GM18907 (cell line): ENCODE measurements around the gene LOXL3.

ENCODE experiments used
- ATAC-seq: cut with Tn5 transposase; IDR thresholded peaks from one replicate; pipeline ENCODE4 v1.9.1; 2021; ENCODE audit warnings: mild to moderate bottlenecking, moderate library complexity; ENCODE audit not compliant: unreplicated experiment

Gene LOXL3

DNA sequence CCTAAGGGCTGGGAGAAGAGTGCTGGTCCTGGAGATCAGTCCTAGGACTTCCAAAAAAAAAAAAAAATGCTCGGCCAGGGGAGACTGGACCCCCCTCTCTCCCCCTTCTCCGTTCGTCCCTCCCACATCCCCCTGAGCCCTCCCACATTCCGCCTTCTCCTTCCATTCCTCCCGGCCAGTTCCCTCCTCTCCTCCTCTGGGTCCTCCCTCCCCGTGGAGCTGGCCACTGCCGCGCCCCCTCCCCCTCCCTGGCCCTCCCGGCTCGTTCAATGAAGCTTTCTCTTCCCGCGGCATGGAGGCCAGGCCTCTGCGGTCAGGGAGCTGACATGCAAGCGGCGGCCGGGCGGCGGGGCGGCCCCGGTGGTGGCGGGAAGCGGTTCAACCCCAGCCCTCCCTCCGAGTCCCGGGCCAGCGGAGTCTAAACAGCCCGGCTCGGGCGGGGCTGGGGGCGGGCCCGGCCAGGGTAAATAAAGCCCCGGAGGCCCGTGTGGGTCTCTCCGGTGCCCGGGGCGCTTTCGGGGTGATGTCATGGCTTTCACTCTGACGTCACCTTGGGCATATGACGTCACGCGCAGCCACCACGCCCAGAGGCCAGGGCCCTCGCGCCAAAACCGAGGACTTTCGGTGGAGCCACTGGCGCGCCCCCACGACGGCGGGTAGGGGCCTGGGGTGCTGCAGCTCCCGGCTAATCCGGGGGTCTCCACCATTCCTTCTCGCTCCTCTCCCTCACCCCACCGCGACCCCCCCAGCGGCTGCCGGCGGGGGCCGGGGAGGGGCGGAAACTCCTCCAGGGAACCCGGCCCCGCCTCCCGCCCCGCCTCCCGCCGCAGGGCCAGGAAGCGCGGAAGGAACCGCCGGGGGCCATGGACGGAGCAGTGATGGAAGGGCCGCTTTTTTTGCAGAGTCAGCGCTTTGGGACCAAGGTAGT is at the start of gene LOXL3, which contains the start of gene DOK1:
TSS of gene LOXL3 (minus strand) at position 51 of the 928 bp plus-strand sequence. CDS start 1,308 bp downstream, outside the sequence.
TSS of gene DOK1 (plus strand) at position 829 of the 928 bp plus-strand sequence. CDS start at position 864, 35 bp downstream.
- peak; percentile 61 for ATAC-seq

- no peak for ATAC-seq
Measured at GRCh38 chr2:74602586-74603281, 49.0 kb upstream of the LOXL3 start.

GRCh38 chr2:74599676-74600075 is 45.9 kb upstream of the LOXL3 start:
- ATAC-seq = no peak

DNA sequence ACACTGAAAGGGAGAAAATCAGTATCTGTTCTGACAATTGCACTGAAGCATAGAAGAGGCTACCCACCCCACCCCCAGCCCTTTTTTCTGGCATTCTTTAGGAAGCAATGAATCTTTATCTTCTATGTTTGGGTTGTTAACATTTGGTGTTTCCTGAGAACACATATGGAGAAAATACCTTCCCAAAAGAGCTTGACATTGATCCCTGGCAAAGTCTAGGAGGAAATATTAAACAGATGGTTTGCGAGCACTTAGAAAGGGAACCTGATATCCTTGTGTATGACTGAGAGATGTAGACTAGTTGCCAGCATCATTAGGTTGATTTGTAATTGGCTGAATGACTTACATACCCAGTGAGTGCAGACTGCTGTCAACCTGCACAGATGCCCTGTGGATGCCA is 43.7 kb upstream of the LOXL3 start:
- ATAC-seq = no peak

GRCh38 chr2:74596584-74596983 is 42.8 kb upstream of the LOXL3 start:
- no peak for ATAC-seq

DNA sequence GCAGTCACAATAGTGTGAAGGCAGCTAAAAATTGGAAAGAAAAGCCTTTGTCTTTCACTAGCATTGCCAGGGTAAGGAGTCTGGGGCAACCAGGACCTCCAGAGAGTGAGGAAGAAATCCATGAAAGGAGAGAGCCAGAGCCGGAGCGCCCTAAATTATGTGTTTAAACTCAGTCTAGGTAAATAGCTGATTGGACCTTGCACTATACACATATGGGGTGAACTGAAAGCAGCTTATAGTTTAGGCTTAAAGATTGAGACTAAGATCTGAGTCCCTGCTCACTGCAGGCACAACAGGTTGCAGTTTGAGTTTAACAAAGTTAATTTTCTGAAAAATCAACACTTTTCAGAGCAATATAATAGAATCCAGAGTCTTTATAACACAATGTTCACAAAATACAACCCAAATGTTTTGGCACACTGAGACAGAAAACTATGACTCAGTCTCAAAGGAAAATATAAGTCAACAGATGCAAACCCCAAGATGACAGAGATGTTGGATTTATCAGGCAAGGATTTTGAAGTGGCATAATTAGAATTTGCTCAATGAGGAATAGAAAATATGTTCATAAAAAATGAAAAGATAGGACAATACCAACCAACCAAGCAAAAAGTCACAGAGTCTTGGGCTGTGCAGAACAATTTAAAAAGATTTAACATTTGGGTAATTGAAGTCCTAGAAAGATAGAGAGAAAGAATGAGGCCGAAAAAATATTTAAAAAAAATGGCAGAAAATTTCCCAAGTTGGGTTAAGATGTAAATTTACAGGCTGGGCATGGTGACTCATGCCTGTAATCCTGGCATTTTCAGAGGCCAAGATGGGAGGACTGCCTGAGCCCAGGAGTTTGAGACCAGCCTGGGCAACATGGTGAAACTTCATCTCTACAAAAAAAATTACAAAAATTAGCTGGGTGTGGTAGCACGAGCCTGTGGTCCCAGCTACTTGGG is 40.4 kb upstream of the LOXL3 start:
- no peak for ATAC-seq

GRCh38 chr2:74588664-74589063 is 34.9 kb upstream of the LOXL3 start:
- no peak for ATAC-seq

GRCh38 chr2:74587664-74588277 is 34.0 kb upstream of the LOXL3 start:
- peak; percentile 77 for ATAC-seq

- no peak for ATAC-seq
Measured at GRCh38 chr2:74585406-74586185, 31.9 kb upstream of the LOXL3 start.

DNA sequence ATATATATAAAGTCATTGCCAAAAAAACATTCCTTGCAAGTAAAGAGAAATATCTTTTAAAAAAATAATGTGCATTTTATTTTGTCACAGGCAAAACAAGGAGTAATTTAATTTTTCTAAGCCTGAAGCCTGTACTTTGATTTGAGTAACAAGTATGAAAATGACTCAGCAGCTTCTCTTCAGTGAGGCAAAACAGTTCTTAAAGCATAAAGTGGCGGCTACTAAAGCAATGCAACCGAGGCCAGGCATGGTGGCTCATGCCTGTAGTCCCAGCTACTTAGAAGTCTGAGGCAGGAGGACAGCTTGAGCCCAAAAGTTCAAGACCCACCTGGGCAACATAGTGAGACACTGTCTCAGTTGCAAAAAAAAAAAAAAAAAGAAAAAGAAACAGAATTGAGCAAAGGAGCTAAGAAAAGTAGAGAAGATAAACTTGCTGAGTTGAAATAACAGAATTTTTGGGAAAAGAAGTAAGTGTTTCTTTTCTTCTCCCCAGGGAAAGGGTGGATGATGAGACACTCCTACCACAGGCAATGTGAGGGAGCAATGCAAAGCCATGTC is 30.4 kb upstream of the LOXL3 start:
- ATAC-seq = peak; percentile 58

- no peak for ATAC-seq
Measured at GRCh38 chr2:74583504-74583903, 29.8 kb upstream of the LOXL3 start.

GRCh38 chr2:74582184-74582583 is 28.4 kb upstream of the LOXL3 start:
- ATAC-seq = no peak

DNA sequence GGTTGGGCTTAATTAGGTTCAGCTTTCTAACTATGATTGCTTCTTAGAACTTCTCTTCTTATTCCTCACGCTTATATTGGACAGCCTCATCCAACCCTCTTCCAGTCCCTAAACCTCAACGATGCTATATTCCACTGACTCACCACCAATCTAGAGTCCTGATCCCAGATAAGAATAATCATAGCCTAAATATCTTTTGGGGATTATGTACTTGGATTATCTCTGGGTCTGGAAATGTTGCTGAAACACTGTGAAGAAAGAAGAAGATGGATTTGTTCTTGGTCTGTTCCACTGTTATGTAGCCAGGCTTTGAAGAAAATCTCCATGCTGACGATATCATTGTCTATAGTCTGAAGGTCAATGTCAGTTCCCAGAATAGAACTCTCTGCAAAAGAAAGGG is 27.7 kb upstream of the LOXL3 start:
- no peak for ATAC-seq

DNA sequence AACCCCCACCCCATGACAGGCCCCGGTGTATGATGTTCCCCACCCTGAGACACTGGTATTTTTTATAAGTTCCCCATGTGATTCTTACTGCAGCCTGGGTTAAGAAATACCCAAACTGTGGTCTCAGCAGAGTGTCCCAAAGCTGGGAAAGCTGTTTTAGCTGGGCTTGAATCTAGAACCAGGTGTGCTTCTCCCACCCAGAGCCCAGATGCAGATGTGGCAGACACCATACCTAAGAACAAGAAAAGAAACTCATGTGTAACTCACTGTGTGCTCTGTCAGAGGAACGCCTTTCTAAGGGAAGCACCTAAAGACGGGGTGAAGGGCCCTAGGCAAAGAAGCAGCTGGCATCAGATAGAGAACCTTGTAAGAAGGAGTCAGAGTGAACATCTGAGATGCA is 24.7 kb upstream of the LOXL3 start:
- ATAC-seq = no peak

DNA sequence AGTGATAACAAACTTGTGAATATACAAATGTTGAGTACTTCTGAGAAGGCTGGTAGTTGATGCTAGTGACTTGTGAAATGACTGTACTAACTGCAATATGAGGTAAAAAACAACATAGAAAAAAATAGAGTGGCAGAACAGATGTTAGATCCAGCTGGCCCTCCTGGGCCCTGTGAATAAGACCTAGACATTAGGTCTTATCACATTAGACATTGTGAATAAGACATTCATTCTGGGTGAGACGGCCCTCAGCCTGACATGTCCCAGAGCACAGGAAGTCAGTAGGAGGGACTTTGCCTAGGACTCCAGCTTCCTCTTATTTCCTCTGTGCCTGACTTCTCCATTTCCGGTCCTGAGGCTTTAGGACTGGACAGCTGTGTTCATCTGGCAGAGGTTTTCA is 23.7 kb upstream of the LOXL3 start:
- ATAC-seq = peak; percentile 42

DNA sequence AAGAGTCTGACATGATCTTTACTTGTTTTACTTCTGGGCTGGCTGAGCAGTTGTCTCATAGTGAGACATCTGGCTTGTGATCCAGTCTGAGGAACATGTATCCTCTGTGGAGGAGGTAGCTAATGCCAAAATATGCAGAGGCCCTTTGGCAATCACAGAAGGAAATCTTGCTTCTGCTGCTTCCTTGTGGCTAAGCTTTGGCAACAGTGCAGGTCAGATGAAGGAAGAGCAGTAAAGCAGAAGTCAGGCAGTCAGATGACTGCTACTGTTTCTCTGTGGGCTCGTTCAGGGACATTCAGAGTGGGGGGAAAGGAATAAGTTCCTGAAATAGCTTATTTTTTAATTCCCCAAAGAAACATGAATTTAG is 23.1 kb upstream of the LOXL3 start:
- no peak for ATAC-seq

DNA sequence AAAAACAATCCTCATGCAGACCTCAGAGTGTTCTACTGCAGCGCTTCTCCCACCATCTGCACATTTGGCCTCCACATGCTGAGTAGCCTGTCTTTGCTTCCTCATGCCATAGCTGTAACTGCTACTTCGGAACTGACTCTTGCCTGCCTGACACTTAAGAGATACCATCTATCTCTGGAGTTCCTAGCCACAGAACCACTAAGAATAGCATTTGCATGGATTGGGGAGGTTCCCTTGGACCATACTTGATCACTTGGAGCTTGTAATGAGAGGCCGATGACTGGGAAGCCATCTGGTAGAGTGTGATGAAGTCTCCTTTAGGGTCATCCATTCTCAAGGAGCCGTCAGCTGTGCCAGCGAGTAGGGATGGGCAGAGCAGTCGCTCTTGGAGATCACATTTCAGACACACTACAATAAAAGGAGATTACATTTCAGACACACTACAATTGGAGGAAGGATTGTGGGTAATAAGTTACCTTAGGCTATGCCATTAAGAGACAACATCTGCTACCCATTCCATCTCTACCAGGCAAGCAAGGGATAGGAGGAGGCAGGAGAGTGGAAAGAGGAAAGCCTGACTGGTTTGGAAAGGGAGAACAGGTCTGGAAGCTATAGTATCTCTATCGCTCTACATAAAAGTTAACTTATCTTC is 22.6 kb upstream of the LOXL3 start:
- no peak for ATAC-seq

- no peak for ATAC-seq
Measured at GRCh38 chr2:74575320-74575719, 21.6 kb upstream of the LOXL3 start.
